Activated T-cell treated with anti-CD3 and anti-CD28 coated beads for 1 hour (primary cell): ENCODE data around the gene TRAP1.

Experiments used
- DNase-seq: peaks from one replicate; pipeline ENCODE4 v3.0.0-alpha.2; 2020; ENCODE audit warnings: low read depth

Gene TRAP1

GRCh38 chr16:3713587-3714242 lies 3.6 kb downstream of the TRAP1 start:
- no peak for DNase-seq

DNA sequence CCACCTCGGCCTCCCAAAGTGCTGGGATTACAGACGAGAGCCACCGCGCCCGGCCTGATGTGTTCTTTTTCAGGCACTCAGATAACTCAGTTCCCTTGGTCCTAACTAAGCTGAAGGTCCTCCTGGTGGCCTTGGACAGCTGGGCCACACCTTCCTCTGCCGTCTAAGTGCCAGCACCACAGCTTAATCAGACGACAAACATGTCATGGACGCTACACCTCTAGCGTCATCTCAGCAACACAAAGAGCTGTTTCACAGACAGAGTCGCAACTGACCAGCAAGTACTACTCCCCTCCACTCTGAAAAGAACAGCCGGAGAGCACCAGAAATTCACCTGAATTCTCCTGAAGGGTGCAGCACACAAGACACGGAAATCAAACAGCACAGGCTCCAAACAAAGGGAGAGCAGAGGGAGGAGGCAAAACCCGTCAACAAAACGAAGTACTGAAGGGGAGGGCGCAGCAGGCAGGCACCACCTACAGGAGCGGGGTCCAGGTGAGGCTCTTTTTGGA lies 4.4 kb downstream of the TRAP1 start:
- no peak for DNase-seq

- no peak for DNase-seq
Measured at GRCh38 chr16:3706253-3707012, 10.9 kb downstream of the TRAP1 start.

- no peak for DNase-seq
Measured at GRCh38 chr16:3702082-3702481, 15.2 kb downstream of the TRAP1 start.

- no peak for DNase-seq
Measured at GRCh38 chr16:3701531-3701930, 15.8 kb downstream of the TRAP1 start.

DNA sequence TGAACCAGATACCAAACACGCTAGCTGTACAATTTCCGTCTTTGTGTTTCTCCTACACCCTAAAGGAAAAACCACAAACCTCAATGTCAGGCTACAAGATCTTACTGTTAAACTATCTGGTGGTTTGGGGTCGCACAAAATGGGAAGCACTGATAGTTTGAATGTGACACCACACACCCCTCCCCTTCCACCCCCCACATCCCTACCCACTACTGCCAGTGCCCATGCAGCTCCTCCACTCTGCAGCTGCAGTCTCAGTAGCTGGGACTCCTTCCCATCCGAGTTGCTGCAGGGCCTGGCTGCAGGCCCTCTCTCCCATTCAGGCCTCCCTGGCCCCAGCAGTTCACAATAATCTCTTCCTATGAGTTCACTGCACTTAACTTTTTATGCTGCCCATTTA lies 18.4 kb downstream of the TRAP1 start:
- no peak for DNase-seq

DNA sequence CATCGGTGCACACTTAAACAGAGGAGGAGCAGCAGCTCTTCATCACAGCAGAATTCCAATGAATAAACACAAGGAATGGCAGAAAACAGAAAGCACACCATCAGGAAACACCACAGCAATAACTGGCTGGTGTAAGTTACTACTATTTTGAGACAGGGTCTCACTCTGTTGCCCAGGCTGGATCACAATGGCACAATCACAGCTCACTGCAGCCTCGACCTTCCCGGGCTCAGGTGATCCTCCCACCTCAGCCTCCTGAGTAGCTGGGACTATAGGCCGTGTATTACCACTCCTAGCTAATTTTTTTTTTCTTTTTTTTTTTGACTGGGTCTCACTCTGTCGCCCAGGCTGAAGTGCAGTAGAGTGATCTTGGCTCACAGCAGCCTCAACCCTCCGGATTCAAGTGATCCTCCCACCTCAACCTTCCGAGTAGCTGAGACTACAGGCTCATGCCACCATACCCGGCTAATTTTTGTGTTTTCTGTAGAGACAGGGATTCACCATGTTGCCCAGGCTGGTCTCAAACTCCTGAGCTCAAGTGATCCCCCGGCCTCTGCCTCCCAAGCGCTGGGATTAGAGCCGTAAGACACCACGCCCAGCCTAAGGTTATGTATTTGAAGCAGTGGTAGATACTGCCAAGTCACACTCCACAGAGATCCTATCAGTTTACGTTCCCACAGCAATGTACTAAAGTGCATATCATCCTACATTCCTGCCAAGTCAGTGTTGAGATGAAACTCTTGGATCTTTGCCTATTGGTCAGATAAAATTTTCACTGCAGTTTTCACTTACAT lies 20.7 kb downstream of the TRAP1 start:
- no peak for DNase-seq

GRCh38 chr16:3695610-3696369 lies 21.5 kb downstream of the TRAP1 start:
- DNase-seq = no peak

GRCh38 chr16:3694051-3694450 lies 23.3 kb downstream of the TRAP1 start:
- DNase-seq = no peak

DNA sequence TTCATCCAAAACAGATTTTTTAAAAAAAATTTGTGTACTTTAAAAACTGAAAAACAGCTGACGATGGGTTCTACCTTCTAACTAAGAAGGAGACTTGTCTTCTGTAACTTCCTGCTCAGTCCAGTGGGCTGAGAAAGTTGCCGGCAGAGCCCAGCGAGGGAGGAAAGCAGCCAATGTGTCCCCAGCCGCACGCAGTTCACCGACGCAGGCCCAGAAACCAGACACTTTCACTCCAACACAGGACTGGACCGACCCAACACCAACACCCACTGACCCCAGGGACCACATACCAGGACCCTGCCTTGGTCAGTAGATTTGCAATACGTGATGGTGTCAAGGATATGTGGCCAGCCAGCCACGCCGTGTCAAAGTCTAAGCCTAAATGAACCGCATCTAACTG lies 25.6 kb downstream of the TRAP1 start:
- no peak for DNase-seq

- no peak for DNase-seq
Measured at GRCh38 chr16:3690980-3691720, 26.2 kb downstream of the TRAP1 start.

GRCh38 chr16:3690470-3690928 lies 26.8 kb downstream of the TRAP1 start:
- peak; percentile 74 for DNase-seq

DNA sequence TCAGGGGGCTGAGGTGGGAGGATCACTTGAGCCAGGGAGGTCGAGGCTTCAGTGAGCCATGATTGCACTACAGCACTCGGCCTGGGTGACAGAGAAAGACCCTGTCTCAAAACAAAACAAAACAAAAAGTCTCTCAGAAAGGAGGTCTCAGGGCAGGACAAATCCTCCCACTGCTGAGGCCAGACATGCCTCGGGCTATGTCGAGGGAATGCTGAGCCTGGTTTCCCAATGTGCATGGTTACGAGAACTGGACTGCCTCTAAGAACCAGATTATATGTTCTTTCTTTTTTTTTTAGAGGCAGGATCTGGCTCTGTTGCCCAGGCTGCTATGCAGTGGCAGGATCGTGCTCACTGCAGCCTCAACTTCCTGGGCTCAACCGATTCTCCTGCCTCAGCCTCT lies 27.6 kb downstream of the TRAP1 start:
- no peak for DNase-seq

DNA sequence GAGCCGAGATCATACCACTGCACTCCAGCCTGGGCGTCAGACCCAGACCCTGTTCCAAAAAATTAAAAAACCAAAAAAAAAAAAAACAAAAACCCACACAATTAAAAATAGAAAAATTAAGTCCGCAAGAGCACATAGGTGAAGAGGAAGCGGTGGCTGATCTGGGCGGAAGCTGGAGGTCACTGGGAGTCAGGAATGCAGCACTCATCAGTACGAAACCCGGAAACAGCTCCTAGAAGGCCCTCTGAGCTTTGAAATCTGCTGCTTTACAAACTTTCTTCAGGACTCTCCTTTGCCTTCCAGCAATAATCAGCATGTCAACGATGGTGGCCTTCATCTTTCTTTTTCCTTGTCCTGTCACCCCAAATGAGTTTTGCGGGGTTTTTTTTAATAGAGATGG lies 29.5 kb downstream of the TRAP1 start:
- no peak for DNase-seq

DNA sequence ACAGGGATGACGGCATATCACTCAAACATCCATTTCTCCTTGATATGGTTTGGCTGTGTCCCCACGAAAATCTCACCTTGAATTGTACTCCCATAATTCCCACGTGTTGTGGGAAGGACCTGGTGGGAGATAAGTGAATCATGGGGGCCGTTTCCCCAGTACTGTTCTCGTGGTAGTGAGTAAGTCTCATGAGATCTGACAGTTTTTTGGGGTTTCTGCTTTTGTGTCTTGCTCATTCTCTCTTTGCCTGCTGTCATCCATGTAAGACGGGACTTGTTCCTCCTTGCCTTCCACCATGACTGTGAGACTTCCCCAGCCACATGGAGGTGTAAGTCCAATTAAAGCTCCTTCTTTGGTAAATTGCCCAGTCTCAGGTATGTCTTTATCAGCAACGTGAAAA lies 30.3 kb downstream of the TRAP1 start:
- no peak for DNase-seq

DNA sequence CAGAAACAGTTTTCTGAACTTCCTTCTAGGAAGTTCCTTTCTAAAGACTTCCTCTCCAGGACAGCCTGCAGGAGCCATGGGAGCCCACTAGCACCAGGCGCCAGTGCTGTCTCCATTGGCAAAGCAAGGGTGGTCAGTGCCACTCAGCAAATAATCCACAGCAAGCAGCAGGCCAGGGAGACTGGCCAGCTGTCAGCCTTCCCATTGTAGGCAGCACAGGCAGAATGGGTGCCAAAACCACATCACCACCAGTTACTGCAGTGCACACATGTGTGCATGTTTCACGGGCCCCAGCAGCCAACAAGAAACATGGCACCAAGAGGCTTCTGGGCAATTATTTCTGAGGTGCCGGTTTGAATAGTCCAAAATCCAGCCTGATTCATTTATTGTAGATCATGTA lies 36.1 kb downstream of the TRAP1 start:
- DNase-seq = no peak

- no peak for DNase-seq
Measured at GRCh38 chr16:3677994-3678393, 39.3 kb downstream of the TRAP1 start.

GRCh38 chr16:3675601-3676130 lies 41.7 kb downstream of the TRAP1 start:
- no peak for DNase-seq

GRCh38 chr16:3674513-3675295 lies 42.6 kb downstream of the TRAP1 start:
- DNase-seq = no peak
